Activated CD8-positive, alpha-beta memory T cell treated with anti-CD3 and anti-CD28 coated beads for 4 hours (primary cell): Measurements from ENCODE around the gene CCDC170.

Experiments used
- DNase-seq, 2 donors: peaks; one replicate each; pipeline ENCODE4 v3.0.0-alpha.2; 2020; ENCODE audit warnings: low read depth in 2 of 2

The CCDC170 gene

DNA sequence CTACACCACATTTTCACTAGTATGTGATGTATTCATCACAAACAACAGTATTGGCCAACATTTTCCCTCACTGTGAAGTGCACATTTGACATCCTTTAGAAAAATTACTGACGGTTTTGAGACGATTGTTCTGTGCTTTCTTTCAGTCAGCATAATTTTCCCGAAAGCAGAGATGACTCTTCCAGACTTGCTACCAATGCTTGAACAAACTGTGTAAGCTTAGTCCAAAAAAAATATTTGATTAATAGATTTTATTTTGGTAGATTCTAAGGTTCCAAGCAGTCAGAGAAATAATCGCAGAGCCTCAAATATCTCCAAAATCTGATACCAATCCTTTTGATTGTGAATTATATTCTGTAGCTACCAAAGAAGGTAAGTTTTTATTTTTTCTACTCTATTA is 162.6 kb downstream of the CCDC170 start:
- no peak for DNase-seq

DNA sequence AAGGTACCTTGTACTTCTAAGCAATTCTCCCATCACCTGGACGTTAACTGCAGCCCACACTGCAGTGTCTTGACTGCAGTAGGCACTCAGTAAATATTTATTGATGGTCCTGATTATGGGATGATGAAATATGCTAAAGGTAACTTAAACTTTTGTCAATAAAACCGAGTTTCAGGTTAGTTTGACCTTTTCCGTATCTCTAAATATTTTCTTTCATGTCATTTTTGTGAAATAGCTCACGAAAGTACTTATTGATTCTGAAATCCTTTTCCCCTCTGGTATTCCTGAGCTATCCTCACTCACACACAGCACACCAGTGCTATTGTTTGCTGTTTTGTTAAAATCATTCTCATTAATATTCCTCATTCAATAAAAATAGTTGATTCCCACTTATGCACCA is 164.3 kb downstream of the CCDC170 start:
- no peak for DNase-seq

DNA sequence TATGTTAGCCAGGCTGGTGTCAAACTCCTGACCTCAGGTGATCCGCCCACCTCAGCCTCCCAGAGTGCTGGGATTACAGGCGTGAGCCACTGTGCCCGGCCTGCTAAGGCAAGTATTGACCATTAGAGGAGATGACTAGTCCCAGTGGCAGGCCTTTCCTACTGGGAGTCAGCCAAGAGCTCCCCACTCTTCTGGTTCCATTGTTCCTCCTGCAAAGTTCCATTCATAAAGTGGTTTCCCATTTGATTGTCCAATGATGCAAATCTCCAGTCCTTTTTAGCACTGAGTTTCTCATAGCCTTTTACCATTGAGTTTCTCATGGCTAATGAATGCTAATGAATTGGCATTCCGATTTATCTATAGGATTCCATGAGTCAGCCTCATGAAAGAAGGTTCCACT is 165.4 kb downstream of the CCDC170 start:
- DNase-seq, result no peak

DNA sequence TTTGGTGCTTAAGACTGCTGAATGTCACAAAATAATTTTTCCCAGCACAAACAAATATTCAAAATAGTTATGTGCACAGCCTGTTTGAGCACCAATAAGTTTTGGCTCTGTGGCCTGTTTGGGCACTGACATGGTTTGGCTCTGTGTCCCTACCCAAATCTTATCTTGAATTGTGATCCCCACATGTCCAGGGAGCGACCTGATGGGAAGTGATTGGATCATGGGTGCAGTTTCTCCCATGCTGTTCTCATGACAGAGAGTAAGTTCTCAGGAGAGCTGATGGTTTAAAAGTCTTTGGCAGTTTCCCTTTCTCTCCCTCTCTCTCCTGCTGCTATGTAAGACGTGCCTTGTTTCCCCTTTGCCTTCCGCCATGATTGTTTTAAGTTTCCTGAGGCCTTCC is 167.7 kb downstream of the CCDC170 start:
- no peak for DNase-seq

DNA sequence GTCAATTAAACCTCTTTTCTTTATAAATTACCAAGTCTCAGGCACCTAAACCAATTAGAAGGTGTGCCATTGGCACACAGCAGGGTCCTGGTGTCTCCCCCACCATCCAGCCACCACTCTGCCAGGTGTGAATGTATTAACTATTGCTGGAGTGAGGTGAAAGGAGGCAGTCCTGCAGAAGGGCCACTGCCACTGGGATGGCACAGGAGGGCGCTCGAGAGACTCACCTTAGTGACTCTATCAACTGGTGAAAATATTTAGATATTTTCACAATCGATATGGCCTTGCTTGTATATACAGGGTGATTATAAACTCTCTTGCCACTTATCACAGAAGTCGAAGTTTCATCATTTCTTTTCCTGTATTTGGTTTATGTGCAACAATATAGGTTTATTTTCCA is 168.1 kb downstream of the CCDC170 start:
- DNase-seq, result no peak

DNA sequence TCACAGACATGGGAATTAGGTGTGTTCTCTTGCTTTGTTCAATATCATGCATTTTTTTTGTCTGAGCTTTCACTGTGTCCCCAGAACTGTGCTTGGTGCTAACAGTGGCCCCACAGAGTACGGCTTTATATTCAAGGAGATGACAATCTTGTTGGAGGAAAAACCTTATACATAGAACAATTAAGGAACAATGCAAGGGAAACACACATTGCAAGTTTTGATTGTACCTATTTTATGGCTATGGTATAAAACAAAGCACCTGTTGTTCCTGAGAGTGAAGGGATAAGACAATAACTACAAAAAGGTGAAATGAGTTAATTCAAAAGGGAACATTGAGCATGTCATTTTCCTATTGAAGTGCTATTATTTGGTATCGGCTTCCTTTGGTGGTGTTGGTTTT is 169.7 kb downstream of the CCDC170 start:
- DNase-seq, result no peak

DNA sequence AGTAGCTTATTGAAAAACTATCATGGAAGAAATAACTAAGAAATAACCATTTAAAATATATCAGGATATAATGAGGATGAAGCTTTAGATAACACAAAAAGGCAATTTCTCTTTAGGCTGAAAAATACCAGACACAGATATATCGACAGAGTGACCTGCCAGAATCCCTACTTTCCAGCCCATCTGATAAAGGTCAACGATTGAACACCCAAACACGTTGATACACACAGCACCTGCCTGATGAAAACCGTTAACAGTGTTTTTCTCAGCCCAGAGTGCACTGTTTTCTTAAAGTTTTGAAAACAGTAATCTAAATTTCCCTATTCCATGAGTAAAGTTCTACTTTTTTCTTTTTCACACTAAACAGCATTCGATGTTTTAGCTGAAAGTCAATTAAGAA is 170.6 kb downstream of the CCDC170 start:
- no peak for DNase-seq

DNA sequence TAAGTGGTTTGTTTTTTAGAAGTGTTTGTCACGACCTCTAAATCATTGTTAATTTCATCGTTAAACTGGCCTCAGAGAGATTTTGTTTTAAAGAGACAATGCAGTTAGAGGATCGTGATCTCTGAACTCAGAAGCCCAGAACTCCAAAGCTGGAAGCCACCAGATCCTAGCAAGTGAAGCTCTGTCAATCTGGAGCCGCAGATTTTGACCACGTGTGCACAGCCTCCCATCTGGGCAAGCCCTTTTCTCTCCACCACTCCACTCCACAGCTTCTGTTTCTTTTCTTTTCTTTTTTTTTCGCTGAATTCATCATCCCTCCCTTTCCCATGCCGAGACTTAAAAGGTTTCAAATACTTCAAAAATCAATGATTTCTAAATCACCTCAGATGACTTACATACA is 171.5 kb downstream of the CCDC170 start:
- DNase-seq, result no peak

DNA sequence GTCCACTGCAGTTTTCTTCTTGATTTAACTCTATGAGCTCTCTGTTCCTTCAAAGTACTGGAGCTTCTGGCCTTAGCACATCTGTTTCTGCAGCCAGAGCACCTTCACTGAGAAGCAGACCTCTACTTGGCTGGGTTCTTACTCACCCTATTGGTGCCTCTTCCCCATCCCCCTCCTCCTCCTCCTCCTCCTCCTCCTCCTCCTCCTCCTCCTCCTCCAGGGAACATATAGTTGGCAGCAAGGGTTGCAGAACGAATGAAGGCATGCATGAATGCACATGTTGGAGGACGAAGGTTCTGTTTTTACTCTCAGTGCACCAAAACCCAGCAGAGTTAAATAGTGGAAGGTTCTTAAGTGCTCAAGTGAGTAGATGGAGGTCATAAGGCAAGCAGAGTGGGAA is 172.7 kb downstream of the CCDC170 start:
- DNase-seq, result no peak

DNA sequence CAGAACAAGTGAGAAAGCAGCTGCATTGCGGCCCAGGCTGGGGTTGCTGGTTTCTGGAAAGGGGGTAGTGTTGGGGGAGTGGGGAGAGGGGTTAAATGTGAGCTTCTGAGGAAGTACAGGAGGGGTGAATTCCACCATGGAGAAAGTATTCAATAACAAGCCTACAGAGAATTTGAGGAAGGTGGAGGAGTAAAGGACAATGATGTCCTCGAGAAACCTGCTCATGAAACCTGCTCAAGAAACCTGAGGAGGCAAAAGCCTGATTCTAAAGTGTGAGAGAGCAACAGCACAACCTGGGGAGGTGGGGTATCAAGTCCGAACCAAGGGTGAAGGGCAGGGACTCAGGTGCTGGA is 175.4 kb downstream of the CCDC170 start:
- no peak for DNase-seq

DNA sequence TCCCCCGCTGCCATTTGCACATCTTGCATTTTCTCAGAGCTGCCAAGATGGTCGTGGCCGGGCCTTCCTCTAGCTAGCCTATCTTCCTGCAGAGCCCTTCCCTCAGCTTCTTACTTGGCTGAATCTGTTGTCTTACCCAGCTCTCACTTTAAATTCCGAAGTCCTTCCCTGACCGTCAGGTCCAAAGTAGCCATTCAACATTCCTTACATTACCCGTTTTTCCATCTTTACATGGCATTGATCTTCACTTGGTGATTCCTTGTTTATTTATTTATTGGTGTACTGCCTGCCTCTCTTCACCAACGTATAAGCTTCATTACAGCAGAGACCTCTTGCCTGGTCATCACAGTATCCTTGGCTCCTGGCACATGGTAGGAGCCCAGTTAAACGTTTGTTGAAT is 176.3 kb downstream of the CCDC170 start:
- DNase-seq, result no peak
